Mammary epithelial cell (primary cell): ENCODE data around the gene MS4A14.

Source experiments
- EZH2 ChIP-seq: IDR thresholded peaks from 2 replicates; pipeline ENCODE4 v1.6.1; 2012; ENCODE audit warnings: low read length, inconsistent platforms, borderline replicate concordance
- TF ChIP-seq, protein P1 (sequence below), 2 donors: IDR thresholded peaks in 1 of 2; conservative IDR thresholded peaks in 1 of 2; 2 replicates each; pipeline ENCODE4 v1.5.1; 2011 to 2012; ENCODE audit warnings: inconsistent platforms in 2 of 2, low read length in 2 of 2, mild to moderate bottlenecking in 2 of 2, control low read depth in 1 of 2, low read depth in 1 of 2; ENCODE audit not compliant: insufficient read depth in 1 of 2; ENCODE audit errors: extremely low read depth in 1 of 2

DNA sequence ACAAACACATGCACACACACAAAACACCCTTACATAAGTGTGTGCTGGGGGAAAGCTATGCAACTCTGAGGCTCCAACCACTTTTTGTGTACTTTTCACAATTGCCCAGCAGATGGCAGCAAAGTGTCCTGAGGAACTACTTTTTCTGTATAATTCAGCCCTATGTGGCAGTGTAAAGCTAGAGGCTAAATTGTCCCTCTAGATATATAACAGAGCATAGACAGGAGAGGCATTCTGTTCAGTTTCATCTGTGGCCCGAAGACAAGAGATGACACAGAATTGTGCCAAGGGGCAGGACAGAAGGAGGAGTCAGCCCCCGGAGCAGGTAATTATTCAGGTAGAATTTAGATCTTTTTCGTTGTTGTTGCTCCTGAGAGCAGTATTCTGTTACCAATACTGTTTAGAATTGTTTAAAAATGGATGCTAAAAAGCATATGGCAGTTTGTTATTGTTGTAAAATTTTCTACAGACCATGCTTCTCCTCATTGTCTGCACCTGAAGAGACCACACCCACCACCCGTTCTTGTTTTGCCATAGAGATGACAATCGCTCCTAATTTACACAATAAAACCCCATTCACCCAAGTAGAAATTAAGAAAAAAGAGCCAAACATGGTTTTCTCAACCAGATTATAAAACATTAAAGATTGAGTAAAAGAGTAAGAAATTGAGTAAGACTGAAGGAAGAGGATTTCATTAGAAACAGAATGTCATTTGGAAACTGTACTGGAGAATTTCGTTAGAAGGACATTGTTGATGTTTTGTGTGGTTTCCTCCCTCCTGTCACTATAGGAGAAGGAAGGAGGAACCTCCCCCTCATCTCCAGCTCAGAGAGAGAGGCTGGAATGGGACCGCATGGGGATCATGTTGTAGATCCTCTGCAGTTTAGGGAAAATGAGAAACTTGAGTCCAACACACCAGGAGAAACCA is 32.5 kb upstream of the MS4A14 start:
- TF ChIP-seq, protein P1, sequence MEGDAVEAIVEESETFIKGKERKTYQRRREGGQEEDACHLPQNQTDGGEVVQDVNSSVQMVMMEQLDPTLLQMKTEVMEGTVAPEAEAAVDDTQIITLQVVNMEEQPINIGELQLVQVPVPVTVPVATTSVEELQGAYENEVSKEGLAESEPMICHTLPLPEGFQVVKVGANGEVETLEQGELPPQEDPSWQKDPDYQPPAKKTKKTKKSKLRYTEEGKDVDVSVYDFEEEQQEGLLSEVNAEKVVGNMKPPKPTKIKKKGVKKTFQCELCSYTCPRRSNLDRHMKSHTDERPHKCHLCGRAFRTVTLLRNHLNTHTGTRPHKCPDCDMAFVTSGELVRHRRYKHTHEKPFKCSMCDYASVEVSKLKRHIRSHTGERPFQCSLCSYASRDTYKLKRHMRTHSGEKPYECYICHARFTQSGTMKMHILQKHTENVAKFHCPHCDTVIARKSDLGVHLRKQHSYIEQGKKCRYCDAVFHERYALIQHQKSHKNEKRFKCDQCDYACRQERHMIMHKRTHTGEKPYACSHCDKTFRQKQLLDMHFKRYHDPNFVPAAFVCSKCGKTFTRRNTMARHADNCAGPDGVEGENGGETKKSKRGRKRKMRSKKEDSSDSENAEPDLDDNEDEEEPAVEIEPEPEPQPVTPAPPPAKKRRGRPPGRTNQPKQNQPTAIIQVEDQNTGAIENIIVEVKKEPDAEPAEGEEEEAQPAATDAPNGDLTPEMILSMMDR (conservative IDR thresholded peaks at IDR 0.05 in 1 of 2, IDR thresholded peaks at IDR 0.05 in 1 of 2; ENCODE audit: extremely low read depth in 1 of 2, insufficient read depth in 1 of 2, low read depth in 1 of 2, low read length in 2 of 2) = peak; percentile 69 to 74
- no peak for TF ChIP-seq EZH2
